Neural progenitor cell (in vitro differentiated cells): ENCODE data around the gene GJD4. TPM values are rescaled to one million over a fixed set of nuclear protein-coding genes. Genes with fewer than 3 reads are reported as not detected.

Experiments used
- DNase-seq: peaks from one replicate; pipeline ENCODE4 v3.0.0-alpha.2; 2016; ENCODE audit warnings: low spot score
- H2AFZ ChIP-seq: fragments of 200-600 bp; sonication (generic); replicated peaks from 2 replicates; pipeline ENCODE4 v1.6.1; 2016; ENCODE audit warnings: antibody characterized with exemption
- H3F3A ChIP-seq: fragments of 200-600 bp; sonication (generic); 2 replicates; pipeline ENCODE4 v1.6.1; 2016; ENCODE audit warnings: antibody characterized with exemption, low read depth
- H3K27ac ChIP-seq: fragments of 200-600 bp; sonication (generic); 2 replicates; pipeline ENCODE4 v1.5.1; 2016; ENCODE audit warnings: mild to moderate bottlenecking
- H3K27me3 ChIP-seq: fragments of 200-600 bp; sonication (generic); 2 replicates; pipeline ENCODE4 v1.6.1; 2016; ENCODE audit warnings: mild to moderate bottlenecking, moderate library complexity
- H3K36me3 ChIP-seq: fragments of 200-600 bp; sonication (generic); 2 replicates; pipeline ENCODE4 v1.5.1; 2016
- H3K4me1 ChIP-seq: fragments of 200-600 bp; sonication (generic); 2 replicates; pipeline ENCODE4 v1.6.1; 2016; ENCODE audit warnings: mixed run types
- H3K4me2 ChIP-seq: fragments of 200-600 bp; sonication (generic); 2 replicates; pipeline ENCODE4 v1.6.1; 2016
- H3K4me3 ChIP-seq: fragments of 200-600 bp; sonication (generic); 2 replicates; pipeline ENCODE4 v1.5.1; 2016
- H3K79me2 ChIP-seq: fragments of 200-600 bp; sonication (generic); 2 replicates; pipeline ENCODE4 v1.6.1; 2016; ENCODE audit warnings: low read depth
- H3K9ac ChIP-seq: fragments of 200-600 bp; sonication (generic); 2 replicates; pipeline ENCODE4 v1.6.1; 2016
- H3K9me3 ChIP-seq: fragments of 200-600 bp; sonication (generic); 2 replicates; pipeline ENCODE4 v1.5.1; 2016; ENCODE audit warnings: low read depth
- H4K20me1 ChIP-seq: fragments of 200-600 bp; sonication (generic); 2 replicates; pipeline ENCODE4 v1.6.1; 2016; ENCODE audit warnings: low read depth
- H3K27ac Mint-ChIP-seq: 3 replicates; pipeline ENCODE4 v1.8.0; 2021; ENCODE audit warnings: mixed read lengths
- H3K27me3 Mint-ChIP-seq: 2 replicates; pipeline ENCODE4 v1.8.0; 2022; ENCODE audit warnings: low read depth, mild to moderate bottlenecking, inconsistent platforms, moderate library complexity, mixed read lengths; ENCODE audit not compliant: insufficient read depth
- H3K36me3 Mint-ChIP-seq: 3 replicates; pipeline ENCODE4 v1.8.0; 2021; ENCODE audit warnings: mixed read lengths
- H3K4me1 Mint-ChIP-seq: 3 replicates; pipeline ENCODE4 v1.8.0; 2021; ENCODE audit warnings: mixed read lengths
- H3K4me3 Mint-ChIP-seq: 3 replicates; pipeline ENCODE4 v1.8.0; 2021; ENCODE audit warnings: mild to moderate bottlenecking, moderate library complexity, mixed read lengths
- H3K9me3 Mint-ChIP-seq: 3 replicates; pipeline ENCODE4 v1.8.0; 2020; ENCODE audit warnings: mixed read lengths
- EZH2 ChIP-seq: fragments of 200-600 bp; sonication (generic); IDR thresholded peaks from 2 replicates; pipeline ENCODE4 v1.6.1; 2017; ENCODE audit warnings: antibody characterized with exemption, mild to moderate bottlenecking, moderate library complexity
- EZH2phosphoT487 ChIP-seq: fragments of 200-600 bp; sonication (generic); IDR thresholded peaks from 2 replicates; pipeline ENCODE4 v1.6.1; 2017; ENCODE audit warnings: antibody characterized with exemption
- total RNA-seq: library from RNA; depleted of rRNA; stranded (reverse); fragments of >200 nt; gene quantifications from 2 replicates; pipeline ENCODE4 v1.2.3, GENCODE V29; 2015; ENCODE audit warnings: low replicate concordance
- TF ChIP-seq, protein P1 (sequence below): fragments of 200-600 bp; sonication (generic); IDR thresholded peaks from 2 replicates; pipeline ENCODE4 v1.5.1; 2017; ENCODE audit warnings: antibody characterized with exemption, mild to moderate bottlenecking

The GJD4 gene
- total RNA-seq, 1 donor from 2014 or later = not detected

DNA sequence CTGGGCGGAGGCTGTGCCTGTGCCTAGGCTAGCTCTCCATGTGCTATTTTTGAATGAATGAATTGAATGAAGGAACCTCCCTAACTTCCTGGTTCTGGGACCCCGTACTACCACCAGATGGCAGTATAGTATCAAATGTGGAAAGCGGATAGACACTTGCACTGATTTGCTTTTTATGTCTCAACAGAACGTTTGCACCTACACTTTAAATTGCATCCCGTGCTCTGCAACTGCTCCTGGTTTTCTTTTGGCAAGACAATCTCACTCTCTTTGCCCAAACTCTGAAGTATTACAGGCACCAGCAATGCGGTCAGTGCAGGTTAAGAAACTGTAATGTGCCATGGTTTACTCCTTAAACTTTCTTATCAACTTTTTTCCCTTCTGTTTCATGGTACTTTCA lies 30.4 kb downstream of the GJD4 start:
- Mint-ChIP-seq H3K4me3 (no peak overlapping the region), H3K9me3 (no peaks in the 10 kb centered on the region), H3K36me3 (no peaks in the 10 kb centered on the region), H3K4me1 (peaks cover 44% of the 10 kb centered on the region), H3K27me3 (peaks cover 13% of the 10 kb centered on the region), H3K27ac (no peak overlapping the region)
- no peak overlapping the region for H2AFZ ChIP-seq
- no peak overlapping the region for H3K9ac ChIP-seq
- H3K79me2 ChIP-seq = peaks cover 17% of the 10 kb centered on the region
- H4K20me1 ChIP-seq = peaks cover 29% of the 10 kb centered on the region
- no peaks in the 10 kb centered on the region for H3K9me3 ChIP-seq
- no peaks in the 10 kb centered on the region for H3K36me3 ChIP-seq
- DNase-seq = peak; percentile 81
- H3K27me3 ChIP-seq = peaks cover 5% of the 10 kb centered on the region
- TF ChIP-seq EZH2 = no peak
- TF ChIP-seq, protein P1, sequence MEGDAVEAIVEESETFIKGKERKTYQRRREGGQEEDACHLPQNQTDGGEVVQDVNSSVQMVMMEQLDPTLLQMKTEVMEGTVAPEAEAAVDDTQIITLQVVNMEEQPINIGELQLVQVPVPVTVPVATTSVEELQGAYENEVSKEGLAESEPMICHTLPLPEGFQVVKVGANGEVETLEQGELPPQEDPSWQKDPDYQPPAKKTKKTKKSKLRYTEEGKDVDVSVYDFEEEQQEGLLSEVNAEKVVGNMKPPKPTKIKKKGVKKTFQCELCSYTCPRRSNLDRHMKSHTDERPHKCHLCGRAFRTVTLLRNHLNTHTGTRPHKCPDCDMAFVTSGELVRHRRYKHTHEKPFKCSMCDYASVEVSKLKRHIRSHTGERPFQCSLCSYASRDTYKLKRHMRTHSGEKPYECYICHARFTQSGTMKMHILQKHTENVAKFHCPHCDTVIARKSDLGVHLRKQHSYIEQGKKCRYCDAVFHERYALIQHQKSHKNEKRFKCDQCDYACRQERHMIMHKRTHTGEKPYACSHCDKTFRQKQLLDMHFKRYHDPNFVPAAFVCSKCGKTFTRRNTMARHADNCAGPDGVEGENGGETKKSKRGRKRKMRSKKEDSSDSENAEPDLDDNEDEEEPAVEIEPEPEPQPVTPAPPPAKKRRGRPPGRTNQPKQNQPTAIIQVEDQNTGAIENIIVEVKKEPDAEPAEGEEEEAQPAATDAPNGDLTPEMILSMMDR = peak; percentile 97
- peak overlapping the region; percentile 81 for H3K4me2 ChIP-seq
- H3K4me1 ChIP-seq = peaks cover 49% of the 10 kb centered on the region
- H3K27ac ChIP-seq = no peak overlapping the region
- peaks cover 55% of the 10 kb centered on the region for H3F3A ChIP-seq
- no peak overlapping the region for H3K4me3 ChIP-seq

DNA sequence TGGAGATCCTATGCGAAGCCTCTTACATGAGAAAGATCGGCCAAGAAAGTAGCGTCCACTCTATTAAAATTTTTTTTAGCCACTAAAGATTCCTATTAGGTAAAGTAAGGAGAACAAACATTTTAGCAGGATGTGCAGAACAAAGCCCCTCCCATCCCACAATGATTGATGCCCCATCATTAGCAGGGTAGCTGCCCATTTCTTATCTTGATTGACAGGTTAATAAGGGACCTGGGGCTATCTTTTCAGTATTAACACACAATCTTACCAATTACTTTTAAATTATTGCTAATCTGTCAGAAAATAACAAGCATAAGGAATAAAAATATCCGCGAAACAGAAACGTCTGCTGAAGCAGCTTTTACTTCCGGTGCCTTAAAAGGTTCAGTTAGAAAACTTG lies 31.8 kb downstream of the GJD4 start:
- Histone ChIP-seq H3K36me3 (no peaks in the 10 kb centered on the region), H4K20me1 (peaks cover 36% of the 10 kb centered on the region), H3K27me3 (peaks cover 5% of the 10 kb centered on the region), H3K79me2 (peaks cover 29% of the 10 kb centered on the region), H3K27ac (peak overlapping the region; percentile 68), H2AFZ (no peak overlapping the region), H3F3A (peaks cover 52% of the 10 kb centered on the region), H3K4me3 (peak overlapping the region; percentile 45), H3K4me1 (peaks cover 48% of the 10 kb centered on the region), H3K9ac (no peak overlapping the region), H3K9me3 (no peaks in the 10 kb centered on the region), H3K4me2 (peak overlapping the region; percentile 81)
- TF ChIP-seq EZH2 (no peak), EZH2phosphoT487 (no peak)
- TF ChIP-seq, protein P1 = no peak
- Mint-ChIP-seq H3K36me3 (no peaks in the 10 kb centered on the region), H3K9me3 (no peaks in the 10 kb centered on the region), H3K27ac (no peak overlapping the region), H3K4me1 (peaks cover 44% of the 10 kb centered on the region), H3K27me3 (peaks cover 13% of the 10 kb centered on the region), H3K4me3 (peak overlapping the region; percentile 71)
- peak; percentile 52 for DNase-seq

DNA sequence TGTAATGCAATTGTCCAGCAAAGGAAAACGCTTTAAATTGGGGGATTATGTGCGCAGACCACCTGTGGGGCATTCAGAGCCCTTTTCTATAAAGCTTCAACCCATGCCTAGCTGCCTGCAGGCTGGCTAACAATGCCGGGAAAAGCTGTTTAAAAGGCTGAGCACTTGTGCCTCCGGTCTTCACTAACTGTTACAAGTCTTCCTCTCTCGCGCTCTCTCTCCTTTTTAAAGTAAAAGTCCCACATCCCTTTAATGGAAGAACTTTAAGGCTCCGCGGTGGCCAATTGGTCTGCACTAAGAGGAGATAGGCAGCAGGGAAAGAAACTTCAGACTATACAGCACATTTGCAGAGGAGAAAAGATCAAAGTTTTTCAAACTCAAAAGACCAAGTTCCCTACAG lies 32.3 kb downstream of the GJD4 start:
- peak; percentile 95 for DNase-seq
- peak overlapping the region; percentile 69 for H3K27ac ChIP-seq
- peak overlapping the region; percentile 71 for H3K4me3 Mint-ChIP-seq
- peaks cover 48% of the 10 kb centered on the region for H3K4me1 ChIP-seq
- H3K9me3 Mint-ChIP-seq = no peaks in the 10 kb centered on the region
- H3K36me3 ChIP-seq = no peaks in the 10 kb centered on the region
- peaks cover 38% of the 10 kb centered on the region for H4K20me1 ChIP-seq
- peaks cover 13% of the 10 kb centered on the region for H3K27me3 Mint-ChIP-seq
- peaks cover 5% of the 10 kb centered on the region for H3K27me3 ChIP-seq
- no peaks in the 10 kb centered on the region for H3K9me3 ChIP-seq
- H3K4me2 ChIP-seq = peak overlapping the region; percentile 81
- H3K79me2 ChIP-seq = peaks cover 31% of the 10 kb centered on the region
- TF ChIP-seq EZH2 = peak; percentile 27
- TF ChIP-seq, protein P1 = no peak
- peak; percentile 76 for TF ChIP-seq EZH2phosphoT487
- no peak overlapping the region for H2AFZ ChIP-seq
- H3K27ac Mint-ChIP-seq = no peak overlapping the region
- no peak overlapping the region for H3K9ac ChIP-seq
- peak overlapping the region; percentile 45 for H3K4me3 ChIP-seq
- no peaks in the 10 kb centered on the region for H3K36me3 Mint-ChIP-seq
- H3F3A ChIP-seq = peaks cover 50% of the 10 kb centered on the region
- H3K4me1 Mint-ChIP-seq = peaks cover 44% of the 10 kb centered on the region
